ENCODE data around the gene WNT10A. TPM values are rescaled to one million over a fixed set of nuclear protein-coding genes. Genes with fewer than 3 reads are reported as not detected.

The WNT10A gene
- total RNA-seq, 1 experiment from 2014 or later, result 0.47 TPM

DNA sequence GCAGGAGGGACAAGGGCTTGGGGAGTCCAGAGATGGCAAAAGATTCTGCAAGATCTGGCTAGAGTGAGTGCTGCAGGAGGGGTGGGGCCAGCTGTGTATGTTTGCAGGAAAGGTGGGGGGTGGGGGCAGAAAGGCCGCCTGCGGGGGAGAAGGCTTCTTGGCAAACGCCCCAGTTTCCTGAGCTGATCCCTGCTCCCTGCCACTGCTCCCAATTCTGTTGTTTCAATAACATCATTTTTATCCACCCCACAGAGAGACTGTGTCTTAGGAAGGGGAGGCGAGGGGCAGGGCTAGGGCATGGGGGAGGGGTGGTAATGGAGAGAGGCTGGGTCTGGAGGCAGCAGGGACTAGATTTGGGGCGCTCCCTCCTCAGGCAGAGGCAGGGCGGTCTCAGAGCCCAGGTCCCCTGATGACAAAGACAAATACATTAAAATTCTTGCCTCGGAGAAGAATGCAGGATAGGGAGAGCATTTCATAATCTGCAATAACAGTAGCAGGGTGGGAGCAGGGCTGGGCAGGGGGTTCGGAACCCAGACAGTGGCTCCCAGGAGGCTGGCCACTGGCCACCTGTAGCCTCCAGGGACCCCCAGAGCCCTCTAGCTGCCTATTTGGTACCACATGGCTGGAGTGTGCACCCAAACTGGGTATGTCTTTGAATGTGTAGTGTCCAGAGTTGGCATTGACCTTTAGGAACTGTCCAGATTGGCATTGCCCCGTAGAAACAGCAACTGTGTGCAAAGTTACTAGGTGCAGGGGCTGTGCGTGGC lies 23.1 kb upstream of the WNT10A start:
- Histone ChIP-seq H3K27me3 (replicated peaks; ENCODE audit: insufficient read depth, low read depth, low read length, poor library complexity) (peaks cover 23% of the 10 kb centered on the region), H3K27ac (ENCODE audit: low read depth, low read length, poor library complexity, severe bottlenecking) (no peak overlapping the region), H3K36me3 (ENCODE audit: insufficient read depth, low read length, poor library complexity, severe bottlenecking) (no peaks in the 10 kb centered on the region), H3K9me3 (ENCODE audit: low read depth, low read length, poor library complexity, severe bottlenecking) (no peaks in the 10 kb centered on the region), H3K4me1 (ENCODE audit: insufficient read depth, low read length, poor library complexity, severe bottlenecking) (peaks cover 12% of the 10 kb centered on the region), H3K4me3 (ENCODE audit: low read depth, low read length, poor library complexity, severe bottlenecking) (no peak overlapping the region)
- ChIA-PET POLR2A (ENCODE audit: low non-redundant PET) (no interaction called here), CTCF (interaction anchor here (0.6 to 1.3 kb wide), 2 partner anchors 19 to 198 kb away, joined by 5 to 7 read pairs; partner anchors contain the start of genes BCS1L and ZNF142)
- no TSS peak for BruUV-seq (replicated peaks)
- TF ChIP-seq EZH2 (IDR thresholded peaks at IDR 0.05; ENCODE audit: borderline replicate concordance, low read depth, low read length, poor library complexity, severe bottlenecking) (no peak), CTCF (conservative IDR thresholded peaks at IDR 0.05; ENCODE audit: low read depth, low read length) (no peak)
- intact Hi-C loops (cut with micrococcal nuclease; ENCODE audit: unreplicated experiment), result loop anchor here (10.0 kb wide), 2 partner anchors 297 to 437 kb away; no protein-coding TSS in a partner anchor
- DNase-seq (ENCODE audit: low spot score), result peak; percentile 61

DNA sequence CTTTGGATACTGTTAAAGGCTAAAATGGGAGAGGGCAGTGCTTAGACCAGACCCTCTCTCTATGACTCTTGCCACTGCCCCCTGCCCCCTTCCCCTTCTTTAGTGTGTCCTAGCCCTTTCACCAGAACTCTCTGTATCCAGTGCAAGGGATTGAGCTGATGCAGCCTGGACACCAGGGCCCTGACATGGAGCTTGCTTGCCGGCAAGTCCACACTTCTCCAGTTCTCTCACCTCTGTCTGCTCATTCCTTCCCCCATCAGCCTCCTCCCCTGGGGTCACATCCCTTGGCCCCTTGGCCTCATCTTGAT lies 22.6 kb upstream of the WNT10A start:
- no peak overlapping the region for H3K4me3 ChIP-seq (ENCODE audit: low read depth, low read length, poor library complexity, severe bottlenecking)
- H3K36me3 ChIP-seq (ENCODE audit: insufficient read depth, low read length, poor library complexity, severe bottlenecking), result no peaks in the 10 kb centered on the region
- ChIA-PET CTCF (interaction anchor here (1.3 to 2.1 kb wide), 2 partner anchors 11 to 18 kb away, joined by 5 read pairs; no protein-coding TSS in a partner anchor), POLR2A (ENCODE audit: low non-redundant PET) (no interaction called here)
- H3K4me1 ChIP-seq (ENCODE audit: insufficient read depth, low read length, poor library complexity, severe bottlenecking), result peaks cover 12% of the 10 kb centered on the region
- peaks cover 23% of the 10 kb centered on the region for H3K27me3 ChIP-seq (replicated peaks; ENCODE audit: insufficient read depth, low read depth, low read length, poor library complexity)
- no peaks in the 10 kb centered on the region for H3K9me3 ChIP-seq (ENCODE audit: low read depth, low read length, poor library complexity, severe bottlenecking)
- intact Hi-C loops (cut with micrococcal nuclease; ENCODE audit: unreplicated experiment), result loop anchor here (10.0 kb wide), 2 partner anchors 297 to 437 kb away; no protein-coding TSS in a partner anchor
- DNase-seq (ENCODE audit: low spot score), result no peak
- no peak for TF ChIP-seq CTCF (conservative IDR thresholded peaks at IDR 0.05; ENCODE audit: low read depth, low read length)
- TF ChIP-seq EZH2 (IDR thresholded peaks at IDR 0.05; ENCODE audit: borderline replicate concordance, low read depth, low read length, poor library complexity, severe bottlenecking), result no peak
- H3K27ac ChIP-seq (ENCODE audit: low read depth, low read length, poor library complexity, severe bottlenecking), result no peak overlapping the region
- BruUV-seq (replicated peaks), result no TSS peak

DNA sequence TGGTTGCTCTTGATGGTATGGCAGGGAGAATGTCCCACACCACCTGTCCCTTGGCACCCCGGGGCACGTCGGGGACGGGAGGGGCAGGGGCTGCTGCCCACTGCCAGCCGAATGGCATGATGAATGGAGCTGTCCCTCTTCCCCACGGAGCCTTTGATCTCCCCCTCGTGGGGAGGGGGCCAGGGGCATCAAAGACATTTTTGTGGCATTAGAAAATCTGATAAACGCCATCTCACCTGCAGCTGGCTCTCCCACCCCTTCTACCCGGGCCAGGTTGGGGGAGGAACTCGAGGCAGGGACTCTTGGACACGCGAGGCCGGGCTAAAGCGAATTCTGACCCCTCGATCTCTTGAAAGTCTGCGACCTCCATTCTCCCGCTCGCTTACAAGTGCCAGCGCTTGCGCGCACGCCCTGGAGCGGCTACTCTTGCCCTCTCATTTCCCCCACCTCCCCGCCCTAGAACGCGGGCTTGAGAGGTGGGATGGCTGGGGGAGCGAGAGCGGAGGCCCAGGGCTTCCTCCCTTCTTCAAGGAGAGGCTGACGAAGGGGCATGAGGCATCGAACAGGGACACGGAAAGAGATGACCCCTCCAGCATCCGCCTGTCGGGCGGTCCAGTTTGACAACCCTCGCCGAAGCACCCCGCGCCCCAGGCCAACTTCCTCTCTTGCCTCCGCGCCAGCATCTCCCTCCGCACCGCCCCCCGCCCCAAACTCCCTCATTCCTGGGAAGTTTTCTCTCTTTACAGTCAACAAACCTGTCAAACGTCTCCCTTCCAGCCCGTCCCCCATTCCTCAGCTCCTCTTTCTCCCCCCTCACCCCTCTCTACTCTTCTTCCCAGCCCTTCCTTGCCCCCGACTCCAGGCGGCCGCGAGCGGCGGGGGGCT lies 21.7 kb upstream of the WNT10A start:
- H3K4me1 ChIP-seq (ENCODE audit: insufficient read depth, low read length, poor library complexity, severe bottlenecking), result peaks cover 12% of the 10 kb centered on the region
- no peaks in the 10 kb centered on the region for H3K9me3 ChIP-seq (ENCODE audit: low read depth, low read length, poor library complexity, severe bottlenecking)
- no peaks in the 10 kb centered on the region for H3K36me3 ChIP-seq (ENCODE audit: insufficient read depth, low read length, poor library complexity, severe bottlenecking)
- intact Hi-C loops (cut with micrococcal nuclease; ENCODE audit: unreplicated experiment), result loop anchor here (10.0 kb wide), 2 partner anchors 296 to 436 kb away; no protein-coding TSS in a partner anchor
- TF ChIP-seq EZH2 (IDR thresholded peaks at IDR 0.05; ENCODE audit: borderline replicate concordance, low read depth, low read length, poor library complexity, severe bottlenecking), result no peak
- DNase-seq (ENCODE audit: low spot score), result no peak
- no peak overlapping the region for H3K27ac ChIP-seq (ENCODE audit: low read depth, low read length, poor library complexity, severe bottlenecking)
- ChIA-PET POLR2A (ENCODE audit: low non-redundant PET) (interaction anchor here (0.6 kb wide), 1 partner anchor 1211 kb away, joined by 3 read pairs; no protein-coding TSS in a partner anchor), CTCF (interaction anchor here (0.5 to 2.1 kb wide), 3 partner anchors 11 to 242 kb away, joined by 3 to 5 read pairs (median 5); no protein-coding TSS in a partner anchor)
- peaks cover 23% of the 10 kb centered on the region for H3K27me3 ChIP-seq (replicated peaks; ENCODE audit: insufficient read depth, low read depth, low read length, poor library complexity)
- no TSS peak for BruUV-seq (replicated peaks)
- H3K4me3 ChIP-seq (ENCODE audit: low read depth, low read length, poor library complexity, severe bottlenecking), result peak overlapping the region; percentile 40

Data from A673 (cell line).